ENCODE measurements around the gene DLK1. TPM values are rescaled to one million over a fixed set of nuclear protein-coding genes. Genes with fewer than 3 reads are reported as not detected.

The DLK1 gene
- total RNA-seq, 1 experiment from 2014 or later: 0.69 TPM

- in situ Hi-C loops (cut with HindIII; ENCODE audit: low pct_unique_long_range_greater_than_20kb, low sequenced_read_pairs) (no loop called here), intact Hi-C loops (cut with micrococcal nuclease; ENCODE audit: unreplicated experiment) (no loop called here)
- Histone ChIP-seq H3K36me3 (ENCODE audit: control insufficient read depth, insufficient read depth, low read length) (no peaks in the 10 kb centered on the region), H3K9me3 (ENCODE audit: control insufficient read depth, insufficient read depth, low read depth, low read length) (no peaks in the 10 kb centered on the region), H3K27ac (ENCODE audit: low read length) (no peak overlapping the region), H3K4me1 (ENCODE audit: control insufficient read depth, insufficient read depth, low read length) (no peaks in the 10 kb centered on the region), H3K27me3 (ENCODE audit: control insufficient read depth, insufficient read depth, low read length) (no peaks in the 10 kb centered on the region), H3K4me3 (ENCODE audit: low read depth in 2 of 2, low read length in 2 of 2) (no peak overlapping the region)
- POLR2A ChIA-PET: interaction anchor here (0.6 kb wide), 1 partner anchor 20 kb away, joined by 5 read pairs; no protein-coding TSS in a partner anchor
- TF ChIP-seq TCF7L2 (IDR thresholded peaks at IDR 0.05; ENCODE audit: low read depth, low read length) (no peak), POLR2AphosphoS5 (IDR thresholded peaks at IDR 0.05; ENCODE audit: low read depth, low read length) (no peak)
- BruUV-seq (replicated peaks): no TSS peak
- ATAC-seq (no peak), DNase-seq (ENCODE audit: low read depth, low spot score) (no peak)
- CTCF ChIA-PET: no interaction called here
Observed at GRCh38 chr14:100741966-100742365, 15.3 kb downstream of the DLK1 start.

GRCh38 chr14:100746326-100746725, 19.6 kb downstream of the DLK1 start:
- H3K4me3 ChIP-seq (ENCODE audit: low read depth in 2 of 2, low read length in 2 of 2): no peak overlapping the region
- POLR2A ChIA-PET: no interaction called here
- in situ Hi-C loops (cut with HindIII; ENCODE audit: low pct_unique_long_range_greater_than_20kb, low sequenced_read_pairs) (no loop called here), intact Hi-C loops (cut with micrococcal nuclease; ENCODE audit: unreplicated experiment) (no loop called here)
- DNase-seq (ENCODE audit: low read depth, low spot score) (no peak), ATAC-seq (no peak)
- H3K27ac ChIP-seq (ENCODE audit: low read length): no peak overlapping the region
- no peak for TF ChIP-seq TCF7L2 (IDR thresholded peaks at IDR 0.05; ENCODE audit: low read depth, low read length)
- no peak for TF ChIP-seq POLR2AphosphoS5 (IDR thresholded peaks at IDR 0.05; ENCODE audit: low read depth, low read length)
- no peak for TF ChIP-seq SIN3A (IDR thresholded peaks at IDR 0.05; ENCODE audit: borderline replicate concordance, insufficient read depth, low read depth, low read length)
- no peak for TF ChIP-seq CTCF (IDR thresholded peaks at IDR 0.05)
- no peak for TF ChIP-seq REST (IDR thresholded peaks at IDR 0.05; ENCODE audit: insufficient read depth in 1 of 2, low read depth in 2 of 2, low read length in 1 of 2)
- H3K4me1 ChIP-seq (ENCODE audit: control insufficient read depth, insufficient read depth, low read length): no peaks in the 10 kb centered on the region
- no peaks in the 10 kb centered on the region for H3K27me3 ChIP-seq (ENCODE audit: control insufficient read depth, insufficient read depth, low read length)
- BruUV-seq (replicated peaks): no TSS peak
- CTCF ChIA-PET: no interaction called here
- no peaks in the 10 kb centered on the region for H3K9me3 ChIP-seq (ENCODE audit: control insufficient read depth, insufficient read depth, low read depth, low read length)
- no peaks in the 10 kb centered on the region for H3K36me3 ChIP-seq (ENCODE audit: control insufficient read depth, insufficient read depth, low read length)

GRCh38 chr14:100747021-100747586, 20.4 kb downstream of the DLK1 start:
- no peak overlapping the region for H3K4me3 ChIP-seq (ENCODE audit: low read depth in 2 of 2, low read length in 2 of 2)

More at GRCh38 chr14:100747021-100747586, 20.4 kb downstream of the DLK1 start:
- DNase-seq (ENCODE audit: low read depth, low spot score) (peak; percentile 78), ATAC-seq (peak; percentile 90)
- H3K27ac ChIP-seq (ENCODE audit: low read length): no peak overlapping the region
- H3K36me3 ChIP-seq (ENCODE audit: control insufficient read depth, insufficient read depth, low read length): no peaks in the 10 kb centered on the region
- no peaks in the 10 kb centered on the region for H3K4me1 ChIP-seq (ENCODE audit: control insufficient read depth, insufficient read depth, low read length)
- intact Hi-C loops (cut with micrococcal nuclease; ENCODE audit: unreplicated experiment): no loop called here
- ChIA-PET CTCF (no interaction called here), POLR2A (interaction anchor here (0.7 kb wide), 1 partner anchor 17 kb away, joined by 8 read pairs; no protein-coding TSS in a partner anchor)
- BruUV-seq (replicated peaks): no TSS peak
- H3K27me3 ChIP-seq (ENCODE audit: control insufficient read depth, insufficient read depth, low read length): no peaks in the 10 kb centered on the region
- no peaks in the 10 kb centered on the region for H3K9me3 ChIP-seq (ENCODE audit: control insufficient read depth, insufficient read depth, low read depth, low read length)
- in situ Hi-C loops (cut with HindIII; ENCODE audit: low pct_unique_long_range_greater_than_20kb, low sequenced_read_pairs): no loop called here
- no peak for TF ChIP-seq CTCF (IDR thresholded peaks at IDR 0.05)
- TF ChIP-seq SIN3A (IDR thresholded peaks at IDR 0.05; ENCODE audit: borderline replicate concordance, insufficient read depth, low read depth, low read length): no peak
- TF ChIP-seq POLR2AphosphoS5 (IDR thresholded peaks at IDR 0.05; ENCODE audit: low read depth, low read length): no peak
- TF ChIP-seq TCF7L2 (IDR thresholded peaks at IDR 0.05; ENCODE audit: low read depth, low read length): no peak
- TF ChIP-seq REST (IDR thresholded peaks at IDR 0.05; ENCODE audit: insufficient read depth in 1 of 2, low read depth in 2 of 2, low read length in 1 of 2): no peak

Data from Panc1 (cell line).